Ovary (tissue), 9 donors: Measurements from ENCODE around the gene TPD52L1. TPM values are rescaled to one million over a fixed set of nuclear protein-coding genes. Genes with fewer than 3 reads are reported as not detected.
A peak's percentile ranks its signal among the peaks of the same experiment; 100 is the strongest.

Source experiments
- DNase-seq, 5 donors: peaks; one replicate each; pipeline ENCODE4 v3.0.0-alpha.2; 2019 to 2020
- H3K27ac ChIP-seq, 2 donors: fragments of 200-600 bp; one replicate each; pipeline versions ENCODE4 v1.5.1 to v1.8.0; 2019 to 2022
- H3K27me3 ChIP-seq: fragments of 200-600 bp; one replicate; pipeline ENCODE4 v1.8.0; 2022
- H3K36me3 ChIP-seq: fragments of 200-600 bp; sonication (generic); one replicate; pipeline ENCODE4 v1.5.1; 2019
- H3K4me1 ChIP-seq: one replicate; pipeline ENCODE4 v1.8.1; 2013; ENCODE audit warnings: mild to moderate bottlenecking, moderate library complexity; ENCODE audit not compliant: insufficient read depth
- H3K4me3 ChIP-seq: fragments of 200-600 bp; sonication (generic); one replicate; pipeline ENCODE4 v1.5.1; 2017
- H3K9me3 ChIP-seq, 2 donors: fragments of 200-600 bp in 1 of 2; sonication (generic) in 1 of 2; one replicate each; pipeline versions ENCODE4 v1.5.1 to v1.8.1; 2013 to 2019; ENCODE audit warnings: mild to moderate bottlenecking in 1 of 2, moderate library complexity in 1 of 2
- EP300 ChIP-seq: sonication (generic); formaldehyde crosslinking; IDR thresholded peaks from one replicate; pipeline ENCODE4 v1.6.1; 2017; ENCODE audit warnings: antibody characterized with exemption
- POLR2A ChIP-seq: fragments of 450-650 bp; IDR thresholded peaks from one replicate; pipeline ENCODE4 v1.6.1; 2017; ENCODE audit warnings: antibody characterized with exemption, mild to moderate bottlenecking, moderate library complexity
- WGBS, 3 donors: extraction: QIAGEN DNeasy Blood & Tissue Kit in 1 of 3; methylation state at CpG; one replicate each; pipeline versions ENCODE4 v1.1.5 to v1.1.7; 2013 to 2017; 5-methylcytosine and 5-hydroxymethylcytosine counted together
- intact Hi-C, 4 donors: fragments of 100-400 bp; cut with DNase I; formaldehyde crosslinking; loops; one replicate each; pipeline versions ENCODE4 v1.11.0 to v1.15.1; 2022 to 2023
- polyA plus RNA-seq, 2 donors: library from polyadenylated mRNA; stranded (reverse); fragments of 200-250 nt in 1 of 2; fragments of 350-450 nt in 1 of 2; fragmentation: Illumina TruSeq in 1 of 2; extraction: RNeasy Lipid Tissue Mini Kit (QIAGEN cat#74804) in 1 of 2; gene quantifications; one replicate each; pipeline ENCODE4 v1.2.3, GENCODE V29; 2013 to 2014
- total RNA-seq, 7 donors: library from RNA; depleted of rRNA in 2 of 7; stranded (reverse); fragments of >200 nt in 2 of 7; fragmentation: NEBNext Ultra II Directional in 3 of 7; extraction: Animal tissue kit (Norgen Biotek cat#: 25700) in 3 of 7; gene quantifications; one replicate each; pipeline versions ENCODE4 v1.1.0 to v1.2.4, GENCODE V29; 2016 to 2023
- TF ChIP-seq, protein P1 (sequence below), 3 donors: fragments of 450-650 bp in 2 of 3; fragments of 200-600 bp in 1 of 3; IDR thresholded peaks; one replicate each; pipeline versions ENCODE4 v1.5.1 to v1.8.0; 2016 to 2022; ENCODE audit warnings: antibody characterized with exemption in 3 of 3, mild to moderate bottlenecking in 1 of 3
- donor health status: DM: no; HTN: no; CAD: no; lungs with moderate emphysema.
- donor health status: DM: no; HTN: no; CAD: no.
- donor health status: Bipolar disorder and iron deficiency.
- donor health status: DM: yes; HTN: yes; CAD: no.
- donor health status: DM: no; HTN: no; CAD: no.
- donor health status: DM: yes; HTN: yes; CAD: no.

The TPD52L1 gene
- total and polyA plus RNA-seq, 9 donors = 14.4 to 154 (median 27.4) TPM

DNA sequence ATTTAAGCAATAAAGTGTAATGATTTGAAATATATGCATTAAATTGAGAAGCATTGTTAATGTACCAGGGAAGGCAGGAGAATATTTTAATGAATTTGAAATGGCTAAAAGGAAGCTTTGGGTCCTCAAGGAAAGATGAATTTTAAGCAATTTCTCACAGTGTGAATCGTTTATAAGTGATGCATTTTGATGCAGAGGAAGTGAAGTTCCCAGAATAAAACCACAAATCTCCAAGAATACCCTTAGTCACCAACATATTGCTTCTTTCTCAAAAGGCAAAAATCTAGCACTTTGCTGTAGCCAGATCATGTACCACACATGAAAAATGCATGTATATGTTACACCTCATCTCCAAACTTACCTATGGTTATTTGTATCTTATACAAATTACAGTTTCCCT lies 11.7 kb downstream of the TPD52L1 start:
- no peak overlapping the region for H3K4me3 ChIP-seq
- peaks cover 3% of the 10 kb centered on the region for H3K4me1 ChIP-seq
- WGBS, 3 donors = 37 to 63% (median 60%) methylated on average over 1 of the region's 1 CpG
- no peak for DNase-seq
- H3K27ac ChIP-seq = no peak overlapping the region
- H3K36me3 ChIP-seq = no peaks in the 10 kb centered on the region
- no peaks in the 10 kb centered on the region for H3K27me3 ChIP-seq
- TF ChIP-seq EP300 = no peak
- TF ChIP-seq, protein P1, sequence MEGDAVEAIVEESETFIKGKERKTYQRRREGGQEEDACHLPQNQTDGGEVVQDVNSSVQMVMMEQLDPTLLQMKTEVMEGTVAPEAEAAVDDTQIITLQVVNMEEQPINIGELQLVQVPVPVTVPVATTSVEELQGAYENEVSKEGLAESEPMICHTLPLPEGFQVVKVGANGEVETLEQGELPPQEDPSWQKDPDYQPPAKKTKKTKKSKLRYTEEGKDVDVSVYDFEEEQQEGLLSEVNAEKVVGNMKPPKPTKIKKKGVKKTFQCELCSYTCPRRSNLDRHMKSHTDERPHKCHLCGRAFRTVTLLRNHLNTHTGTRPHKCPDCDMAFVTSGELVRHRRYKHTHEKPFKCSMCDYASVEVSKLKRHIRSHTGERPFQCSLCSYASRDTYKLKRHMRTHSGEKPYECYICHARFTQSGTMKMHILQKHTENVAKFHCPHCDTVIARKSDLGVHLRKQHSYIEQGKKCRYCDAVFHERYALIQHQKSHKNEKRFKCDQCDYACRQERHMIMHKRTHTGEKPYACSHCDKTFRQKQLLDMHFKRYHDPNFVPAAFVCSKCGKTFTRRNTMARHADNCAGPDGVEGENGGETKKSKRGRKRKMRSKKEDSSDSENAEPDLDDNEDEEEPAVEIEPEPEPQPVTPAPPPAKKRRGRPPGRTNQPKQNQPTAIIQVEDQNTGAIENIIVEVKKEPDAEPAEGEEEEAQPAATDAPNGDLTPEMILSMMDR (IDR thresholded peaks at IDR 0.05) = no peak
- TF ChIP-seq POLR2A = no peak
- intact Hi-C loops = no loop called here
- H3K9me3 ChIP-seq = no peaks in the 10 kb centered on the region

DNA sequence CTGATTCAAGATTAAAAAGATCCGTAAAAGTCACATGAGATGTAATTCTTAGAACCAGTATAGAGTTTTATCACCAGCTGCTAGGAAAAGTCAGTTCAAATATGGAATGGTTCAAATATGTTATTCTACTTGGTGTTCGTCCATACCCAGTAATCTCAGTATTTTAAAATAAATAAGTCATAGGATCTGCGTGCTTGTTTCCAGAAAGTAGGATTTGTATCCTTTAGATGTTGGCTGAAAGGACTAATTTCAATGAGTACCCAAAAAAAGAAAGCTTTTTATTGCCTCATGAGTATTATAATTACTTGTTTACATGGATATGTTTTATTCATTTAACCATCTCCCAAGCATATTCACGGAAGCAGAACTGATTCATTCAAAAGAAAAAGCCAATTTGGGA lies 12.2 kb downstream of the TPD52L1 start:
- Histone ChIP-seq H3K4me3 (no peak overlapping the region), H3K4me1 (peaks cover 3% of the 10 kb centered on the region), H3K36me3 (no peaks in the 10 kb centered on the region), H3K27me3 (no peaks in the 10 kb centered on the region), H3K27ac (no peak overlapping the region), H3K9me3 (no peaks in the 10 kb centered on the region)
- 55 to 69% (median 68%) methylated on average over 4 of the region's 4 CpGs for WGBS, 3 donors
- intact Hi-C loops = no loop called here
- no peak for TF ChIP-seq EP300
- TF ChIP-seq POLR2A = no peak
- TF ChIP-seq, protein P1 (IDR thresholded peaks at IDR 0.05) = no peak
- no peak for DNase-seq

DNA sequence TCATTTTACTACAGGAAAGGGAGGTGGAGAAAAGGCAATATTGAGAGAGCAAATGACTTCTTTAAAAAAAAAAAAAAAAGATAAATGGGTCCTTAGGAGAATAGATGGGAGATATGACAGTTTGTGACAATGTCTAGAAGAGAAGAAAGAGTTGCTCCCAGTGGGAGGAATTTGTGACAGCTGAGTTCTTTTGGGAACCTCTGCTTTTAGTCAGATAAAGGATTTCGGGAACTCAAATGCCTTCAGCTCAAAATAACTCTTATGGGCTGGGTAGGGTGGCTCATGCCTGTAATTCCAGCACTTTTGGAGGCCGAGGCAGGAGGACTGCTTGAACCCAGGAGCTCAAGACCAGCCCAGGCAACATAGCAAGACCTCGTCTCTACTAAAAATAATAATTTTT lies 13.1 kb downstream of the TPD52L1 start:
- no peak overlapping the region for H3K27ac ChIP-seq
- H3K9me3 ChIP-seq = no peaks in the 10 kb centered on the region
- no peak for DNase-seq
- intact Hi-C loops = no loop called here
- WGBS, 3 donors = 80 to 88% (median 83%) methylated on average over 3 of the region's 3 CpGs
- no peak overlapping the region for H3K4me3 ChIP-seq
- H3K4me1 ChIP-seq = peaks cover 3% of the 10 kb centered on the region
- no peak for TF ChIP-seq EP300
- no peak for TF ChIP-seq POLR2A
- TF ChIP-seq, protein P1 (IDR thresholded peaks at IDR 0.05) = no peak
- no peaks in the 10 kb centered on the region for H3K36me3 ChIP-seq
- H3K27me3 ChIP-seq = no peaks in the 10 kb centered on the region

DNA sequence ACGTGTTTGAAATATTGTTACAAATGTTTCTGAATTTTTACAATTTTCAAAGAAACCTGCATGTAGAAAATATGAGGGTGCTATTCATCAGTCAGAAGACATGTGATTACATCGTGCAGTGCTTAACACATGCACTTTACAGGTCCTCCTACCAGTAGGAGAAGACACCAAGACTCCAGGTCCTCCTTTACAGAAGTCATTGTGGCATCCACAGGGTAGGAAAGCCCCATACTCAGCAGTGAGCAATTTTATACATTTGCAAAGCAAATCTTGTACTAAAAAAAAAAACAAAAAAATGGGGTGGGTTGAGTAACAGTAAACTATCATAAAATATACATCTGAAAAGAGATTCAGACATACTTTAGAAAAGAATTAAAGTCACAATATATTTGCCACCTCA lies 14.0 kb downstream of the TPD52L1 start:
- intact Hi-C loops = no loop called here
- 83 to 91% (median 90%) methylated on average over 2 of the region's 2 CpGs for WGBS, 3 donors
- Histone ChIP-seq H3K36me3 (no peaks in the 10 kb centered on the region), H3K27me3 (no peaks in the 10 kb centered on the region), H3K27ac (no peak overlapping the region), H3K4me3 (no peak overlapping the region), H3K4me1 (peaks cover 3% of the 10 kb centered on the region), H3K9me3 (no peaks in the 10 kb centered on the region)
- no peak for DNase-seq
- TF ChIP-seq POLR2A = no peak
- no peak for TF ChIP-seq EP300
- TF ChIP-seq, protein P1 (IDR thresholded peaks at IDR 0.05) = no peak

DNA sequence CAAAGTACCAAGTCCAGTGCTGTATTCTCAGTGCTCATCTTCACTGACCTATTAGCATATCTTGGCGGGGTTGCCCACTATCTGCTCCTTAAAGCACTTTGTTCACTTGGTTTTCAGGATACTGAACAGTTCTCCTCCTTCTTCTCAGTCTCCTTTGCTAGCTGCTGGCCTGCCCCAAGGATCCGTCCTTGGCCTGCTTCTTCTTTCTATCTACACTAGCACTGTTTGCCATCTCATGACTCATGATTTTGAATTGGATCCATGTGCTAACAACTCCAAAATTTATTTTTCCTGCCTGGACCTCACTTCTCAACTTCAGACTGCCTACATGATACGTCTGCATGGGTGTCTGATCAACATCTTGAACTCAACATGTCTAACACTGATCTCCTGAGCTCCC lies 15.5 kb downstream of the TPD52L1 start:
- Histone ChIP-seq H3K27ac (no peak overlapping the region), H3K36me3 (no peaks in the 10 kb centered on the region), H3K4me1 (peaks cover 3% of the 10 kb centered on the region), H3K4me3 (no peak overlapping the region), H3K9me3 (no peaks in the 10 kb centered on the region), H3K27me3 (no peaks in the 10 kb centered on the region)
- peak; percentile 33 to 55 (median 42) for DNase-seq
- TF ChIP-seq, protein P1 (IDR thresholded peaks at IDR 0.05) = no peak
- TF ChIP-seq EP300 (no peak), POLR2A (no peak)
- 35 to 52% (median 44%) methylated on average over 3 of the region's 3 CpGs for WGBS, 3 donors
- intact Hi-C loops = no loop called here
